Measurements from ENCODE around the gene SCGN. TPM values are rescaled to one million over a fixed set of nuclear protein-coding genes. Genes with fewer than 3 reads are reported as not detected.
A peak's percentile ranks its signal among the peaks of the same experiment; 100 is the strongest.

The SCGN gene
- total and polyA plus RNA-seq, 9 of the 15 experiments (the other 6 are each of a cell fraction or from before 2014, with no cell fraction given): not detected

- Histone ChIP-seq H4K20me1 (replicated peaks; ENCODE audit: control insufficient read depth, insufficient read depth, low read length) (no peaks in the 10 kb centered on the region), H3K9me3 (replicated peaks; ENCODE audit: control insufficient read depth, insufficient read depth, low read depth, low read length) (no peaks in the 10 kb centered on the region), H3K79me2 (ENCODE audit: control insufficient read depth, insufficient read depth, low read length) (no peaks in the 10 kb centered on the region), H3K4me3 (no peak overlapping the region), H3K9ac (ENCODE audit: insufficient read depth in 1 of 2, low read depth in 2 of 2, low read length in 2 of 2) (no peak overlapping the region), H3K36me3 (ENCODE audit: control insufficient read depth, insufficient read depth, low read length) (no peaks in the 10 kb centered on the region), H3K9me1 (ENCODE audit: control insufficient read depth, insufficient read depth, low read length) (no peaks in the 10 kb centered on the region), H3K27me3 (ENCODE audit: control insufficient read depth in 2 of 2, insufficient read depth in 2 of 2, low read length in 2 of 2) (no peaks in the 10 kb centered on the region), H3K27ac (ENCODE audit: extremely low read depth, low read depth, low read length) (no peak overlapping the region), H3K4me2 (ENCODE audit: insufficient read depth, low read length) (peak overlapping the region; percentile 11; the same call in 1 of the 2 replicates), H3K4me1 (replicated peaks in 1 of 2; ENCODE audit: control insufficient read depth in 2 of 2, insufficient read depth in 2 of 2, low read length in 2 of 2) (peaks cover 0 to 3% of the 10 kb centered on the region in 2 experiments; a peak in 1 of 5 replicates), H2AFZ (ENCODE audit: low read depth, low read length) (no peak overlapping the region; the same call in 1 of the 2 replicates)
- intact Hi-C loops (cut with micrococcal nuclease): no loop called here
- WGBS (ENCODE audit: insufficient coverage, low coverage, missing lambda C conversion rate): 3% methylated on average over 4 of the region's 4 CpGs
- in situ Hi-C loops (cut with MboI): no loop called here
- no TSS peak for BruUV-seq (replicated peaks)
- FAIRE-seq: no peak
- ChIA-PET CTCF (ENCODE audit: low intra/inter-chr PET ratio) (no interaction called here), POLR2A (interaction anchor here (1.4 to 1.5 kb wide), 2 partner anchors 9 to 12 kb away, joined by 3 to 5 read pairs; no protein-coding TSS in a partner anchor)
- peak; percentile 32; the same call in 1 of the 3 replicates for ATAC-seq
- DNase-seq (ENCODE audit: extremely low read depth in 1 of 4, low spot score in 3 of 4): no peak
- TF ChIP-seq MYC (IDR thresholded peaks at IDR 0.05; ENCODE audit: low read depth, low read length) (no peak), MYC (CRISPR knock-in tag; IDR thresholded peaks at IDR 0.05; ENCODE audit: borderline replicate concordance, low read depth) (no peak), ZNF224 (CRISPR knock-in tag; IDR thresholded peaks at IDR 0.05) (no peak), ZBTB7A (IDR thresholded peaks at IDR 0.05; ENCODE audit: borderline replicate concordance, control insufficient read depth, low read depth, low read length) (no peak), SRSF1 (IDR thresholded peaks at IDR 0.05; ENCODE audit: low read depth, low read length) (no peak), C11orf30 (IDR thresholded peaks at IDR 0.05; ENCODE audit: low read depth) (peak; percentile 82), TCF7 (IDR thresholded peaks at IDR 0.05; ENCODE audit: borderline replicate concordance) (no peak), USF2 (CRISPR knock-in tag; IDR thresholded peaks at IDR 0.05) (peak; percentile 50), NBN (IDR thresholded peaks at IDR 0.05; ENCODE audit: low read depth) (no peak), MAFK (IDR thresholded peaks at IDR 0.05; ENCODE audit: low read length) (peak; percentile 21; the same call in 1 of the 2 replicates), ZNF764 (CRISPR knock-in tag; IDR thresholded peaks at IDR 0.05; ENCODE audit: low read depth) (no peak), THAP7 (CRISPR knock-in tag; IDR thresholded peaks at IDR 0.05) (no peak), SPI1 (IDR thresholded peaks at IDR 0.05; ENCODE audit: borderline replicate concordance, low read depth, low read length) (peak; percentile 95), BHLHE40 (IDR thresholded peaks at IDR 0.05; ENCODE audit: low read length) (peak; percentile 70), MAFG (tag; conservative IDR thresholded peaks at IDR 0.05) (peak; percentile 84), NFE2L1 (tag; IDR thresholded peaks at IDR 0.05; ENCODE audit: borderline replicate concordance, low read depth) (no peak), NR1H2 (CRISPR knock-in tag; IDR thresholded peaks at IDR 0.05) (no peak), STAT5A (IDR thresholded peaks at IDR 0.05; ENCODE audit: borderline replicate concordance, low read length) (no peak), AFF1 (IDR thresholded peaks at IDR 0.05; ENCODE audit: low read depth in 1 of 2, partially characterized antibody in 2 of 2) (no peak)
These were observed 30.3 kb downstream of the SCGN start for GRCh38 chr6:25682324-25682723.

All from K562 (cell line).